ENCODE results near the gene HDAC1.

DNA sequence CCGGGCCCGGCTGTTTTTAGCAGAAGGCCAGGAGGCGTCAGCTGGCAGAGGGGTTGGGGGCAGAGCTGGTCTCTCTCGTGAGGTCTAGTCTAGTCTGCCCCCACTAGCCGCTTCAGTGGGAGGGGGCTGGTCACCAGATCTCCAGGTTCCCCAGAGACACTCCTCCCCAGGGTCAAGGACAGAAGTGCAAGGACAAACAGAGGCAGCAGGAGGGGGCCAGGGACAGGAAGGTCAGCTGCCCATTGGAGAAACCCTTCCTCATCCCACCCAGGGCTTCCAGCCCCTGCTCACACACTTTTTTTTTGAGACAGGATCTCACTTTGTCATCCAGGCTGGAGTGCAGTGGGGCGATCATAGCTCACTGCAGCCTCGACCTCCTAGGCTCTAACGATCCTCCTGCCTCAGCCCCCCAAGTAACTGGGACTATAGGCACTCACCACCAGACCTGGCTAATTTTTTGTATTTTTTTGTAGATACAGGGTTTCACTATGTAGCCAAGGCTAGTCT is 60.4 kb downstream of the HDAC1 start:
- TF ChIP-seq POLR2AphosphoS5 (IDR thresholded peaks at IDR 0.05) (no peak), POLR2A (IDR thresholded peaks at IDR 0.05) (no peak)
- TF ChIP-seq, protein P1, sequence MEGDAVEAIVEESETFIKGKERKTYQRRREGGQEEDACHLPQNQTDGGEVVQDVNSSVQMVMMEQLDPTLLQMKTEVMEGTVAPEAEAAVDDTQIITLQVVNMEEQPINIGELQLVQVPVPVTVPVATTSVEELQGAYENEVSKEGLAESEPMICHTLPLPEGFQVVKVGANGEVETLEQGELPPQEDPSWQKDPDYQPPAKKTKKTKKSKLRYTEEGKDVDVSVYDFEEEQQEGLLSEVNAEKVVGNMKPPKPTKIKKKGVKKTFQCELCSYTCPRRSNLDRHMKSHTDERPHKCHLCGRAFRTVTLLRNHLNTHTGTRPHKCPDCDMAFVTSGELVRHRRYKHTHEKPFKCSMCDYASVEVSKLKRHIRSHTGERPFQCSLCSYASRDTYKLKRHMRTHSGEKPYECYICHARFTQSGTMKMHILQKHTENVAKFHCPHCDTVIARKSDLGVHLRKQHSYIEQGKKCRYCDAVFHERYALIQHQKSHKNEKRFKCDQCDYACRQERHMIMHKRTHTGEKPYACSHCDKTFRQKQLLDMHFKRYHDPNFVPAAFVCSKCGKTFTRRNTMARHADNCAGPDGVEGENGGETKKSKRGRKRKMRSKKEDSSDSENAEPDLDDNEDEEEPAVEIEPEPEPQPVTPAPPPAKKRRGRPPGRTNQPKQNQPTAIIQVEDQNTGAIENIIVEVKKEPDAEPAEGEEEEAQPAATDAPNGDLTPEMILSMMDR (IDR thresholded peaks at IDR 0.05 in 8 of 11, conservative IDR thresholded peaks at IDR 0.05 in 3 of 11) = no peak

Measured in spleen (tissue), 7 donors.